CD4-positive, alpha-beta T cell treated with Interleukin-21 for 1 hour (primary cell): ENCODE data around the gene SGTA.
A peak's percentile ranks its signal among the peaks of the same experiment; 100 is the strongest.
"Not testable (repeated sequence)": the region's sequence is repeated elsewhere in the genome, so short reads cannot be mapped to it uniquely, and the experiment has no call there.

ENCODE experiments used
- DNase-seq: peaks from one replicate; pipeline ENCODE4 v3.0.0-alpha.2; 2020

The SGTA gene

GRCh38 chr19:2782936-2783780 is at the start of gene SGTA:
Gene SGTA, minus strand, starts transcription at chr19:2783273. Its CDS starts 14,205 bp downstream, at chr19:2769068.
- DNase-seq: peak; percentile 98

GRCh38 chr19:2827840-2828489 is 44.9 kb upstream of the SGTA start:
- no peak for DNase-seq

GRCh38 chr19:2827022-2827421 is 43.9 kb upstream of the SGTA start:
- no peak for DNase-seq

GRCh38 chr19:2824129-2824528 is 41.1 kb upstream of the SGTA start:
- no peak for DNase-seq

GRCh38 chr19:2823646-2824045 is 40.6 kb upstream of the SGTA start:
- no peak for DNase-seq

- DNase-seq: no peak
These were observed 39.8 kb upstream of the SGTA start for GRCh38 chr19:2822846-2823245.

GRCh38 chr19:2820112-2820702 is 37.1 kb upstream of the SGTA start:
- DNase-seq: no peak

- DNase-seq: peak; percentile 96
These were observed 36.6 kb upstream of the SGTA start, which contains the start of gene ZNF554 for GRCh38 chr19:2819540-2820111. Gene ZNF554, plus strand, starts transcription at chr19:2819868. Its CDS starts 204 bp downstream, at chr19:2820072.

- not testable (repeated sequence) for DNase-seq
These were observed 34.3 kb upstream of the SGTA start for GRCh38 chr19:2817237-2817829.

GRCh38 chr19:2816641-2817040 is 33.6 kb upstream of the SGTA start:
- DNase-seq: no peak

GRCh38 chr19:2815923-2816322 is 32.9 kb upstream of the SGTA start:
- DNase-seq: no peak

- no peak for DNase-seq
These were observed 32.1 kb upstream of the SGTA start for GRCh38 chr19:2815191-2815614.

GRCh38 chr19:2814426-2814825 is 31.4 kb upstream of the SGTA start:
- DNase-seq: no peak

- DNase-seq: no peak
These were observed 30.4 kb upstream of the SGTA start for GRCh38 chr19:2813235-2814160.

- DNase-seq: no peak
These were observed 29.6 kb upstream of the SGTA start for GRCh38 chr19:2812414-2813234.

GRCh38 chr19:2811735-2812413 is 28.8 kb upstream of the SGTA start:
- DNase-seq: no peak

GRCh38 chr19:2811221-2811722 is 28.2 kb upstream of the SGTA start:
- no peak for DNase-seq

- no peak for DNase-seq
These were observed 27.3 kb upstream of the SGTA start for GRCh38 chr19:2810141-2811091.
